Natural killer cell (primary cell): ENCODE data around the gene SYPL1. TPM values are rescaled to one million over a fixed set of nuclear protein-coding genes. Genes with fewer than 3 reads are reported as not detected.

Experiments
- ATAC-seq, 3 donors: fragments of 150-1000 bp in 2 of 3; fragments of 200-7000 bp in 1 of 3; cut with Tn5 transposase; 1 replicate in 1 of 3; 2 replicates in 2 of 3; pipeline ENCODE4 v1.10.0; 2021; ENCODE audit warnings: mild to moderate bottlenecking in 2 of 3, moderate library complexity in 2 of 3
- DNase-seq, 2 donors: peaks; one replicate each; pipeline versions ENCODE4 v3.0.0 to v3.0.0-alpha.2; 2013 to 2021; ENCODE audit warnings: mixed read lengths in 1 of 2
- H3K27ac ChIP-seq: one replicate; pipeline ENCODE4 v1.5.1; 2013; ENCODE audit warnings: mild to moderate bottlenecking, low read length
- H3K27me3 ChIP-seq: one replicate; pipeline ENCODE4 v1.6.1; 2013; ENCODE audit warnings: low read length; ENCODE audit not compliant: control insufficient read depth, insufficient read depth
- H3K36me3 ChIP-seq: one replicate; pipeline ENCODE4 v1.6.1; 2013; ENCODE audit warnings: low read length; ENCODE audit not compliant: control insufficient read depth, insufficient read depth
- H3K4me1 ChIP-seq: one replicate; pipeline ENCODE4 v1.6.1; 2013; ENCODE audit warnings: low read length; ENCODE audit not compliant: control insufficient read depth, insufficient read depth
- H3K4me3 ChIP-seq: one replicate; pipeline ENCODE4 v1.5.1; 2013; ENCODE audit warnings: low read length
- H3K9me3 ChIP-seq: one replicate; pipeline ENCODE4 v1.6.1; 2013; ENCODE audit warnings: low read length; ENCODE audit not compliant: control insufficient read depth, insufficient read depth
- H3K27ac Mint-ChIP-seq, 2 donors: one replicate each; pipeline ENCODE4 v1.8.0; 2022; ENCODE audit warnings: mild to moderate bottlenecking in 2 of 2, mixed read lengths in 2 of 2, moderate library complexity in 1 of 2
- H3K27me3 Mint-ChIP-seq, 2 donors: one replicate each; pipeline ENCODE4 v1.8.0; 2022; ENCODE audit warnings: low read depth in 2 of 2, mixed read lengths in 2 of 2
- H3K36me3 Mint-ChIP-seq: one replicate; pipeline ENCODE4 v1.8.0; 2022; ENCODE audit warnings: mixed read lengths
- H3K4me1 Mint-ChIP-seq, 2 donors: one replicate each; pipeline ENCODE4 v1.8.0; 2022; ENCODE audit warnings: mixed read lengths in 2 of 2
- H3K4me3 Mint-ChIP-seq: one replicate; pipeline ENCODE4 v1.8.0; 2022; ENCODE audit warnings: mild to moderate bottlenecking, moderate library complexity, mixed read lengths
- H3K9me3 Mint-ChIP-seq, 2 donors: one replicate each; pipeline ENCODE4 v1.8.0; 2022; ENCODE audit warnings: mixed read lengths in 2 of 2
- WGBS: methylation state at CpG from one replicate; pipeline ENCODE4 v1.1.7; 2013; ENCODE audit warnings: missing lambda C conversion rate; ENCODE audit not compliant: insufficient coverage; 5-methylcytosine and 5-hydroxymethylcytosine counted together
- intact Hi-C: fragments of 100-400 bp; cut with micrococcal nuclease; formaldehyde crosslinking; loops from one replicate; pipeline ENCODE4 v1.14.2; 2022
- total RNA-seq, 4 donors: library from RNA; stranded (reverse); fragments of 120-200 nt in 1 of 4; gene quantifications; one replicate each; pipeline versions ENCODE4 v1.2.3 to v1.2.4, GENCODE V29; 2013 to 2022
- TF ChIP-seq, protein P1 (sequence below): fragments of 200-600 bp; IDR thresholded peaks from one replicate; pipeline ENCODE4 v1.8.0; 2022; ENCODE audit warnings: antibody characterized with exemption

SYPL1 gene
- total RNA-seq, 3 donors from 2014 or later (not counting 1 experiment from before 2014, with no cell fraction given) = 13.1 to 22.2 (median 14.9) TPM

DNA sequence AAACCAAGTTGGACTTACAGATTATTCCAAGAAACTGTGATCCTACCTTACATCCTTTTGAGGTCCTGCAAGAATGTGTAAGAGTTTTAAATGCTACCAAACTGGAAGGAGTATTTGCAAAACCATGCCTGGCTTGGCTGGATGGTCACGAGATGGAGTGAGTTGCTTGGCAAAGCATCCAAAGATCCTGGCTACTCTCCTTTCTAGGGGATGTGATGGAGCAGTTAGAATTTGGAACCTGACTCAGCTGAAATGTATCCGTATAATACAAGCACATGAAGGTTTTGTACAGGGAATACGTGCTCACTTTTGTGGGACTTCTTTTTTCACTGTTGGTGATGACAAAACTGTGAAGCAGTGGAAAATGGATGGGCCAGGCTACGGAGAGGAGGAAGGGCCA, 13.3 kb upstream of the SYPL1 start:
- intact Hi-C loops = no loop called here
- WGBS = 93% methylated on average over 4 of the region's 4 CpGs
- Histone ChIP-seq H3K27ac (no peak overlapping the region), H3K27me3 (no peaks in the 10 kb centered on the region), H3K9me3 (no peaks in the 10 kb centered on the region), H3K4me3 (no peak overlapping the region), H3K4me1 (no peaks in the 10 kb centered on the region), H3K36me3 (no peaks in the 10 kb centered on the region)
- Mint-ChIP-seq H3K4me1 (peaks cover 0 to 5% of the 10 kb centered on the region in 2 donors), H3K27ac (no peak overlapping the region), H3K36me3 (no peaks in the 10 kb centered on the region), H3K4me3 (no peak overlapping the region), H3K9me3 (no peaks in the 10 kb centered on the region), H3K27me3 (peaks cover 26 to 34% of the 10 kb centered on the region in 2 donors)
- ATAC-seq (no peak), DNase-seq (no peak)
- TF ChIP-seq, protein P1, sequence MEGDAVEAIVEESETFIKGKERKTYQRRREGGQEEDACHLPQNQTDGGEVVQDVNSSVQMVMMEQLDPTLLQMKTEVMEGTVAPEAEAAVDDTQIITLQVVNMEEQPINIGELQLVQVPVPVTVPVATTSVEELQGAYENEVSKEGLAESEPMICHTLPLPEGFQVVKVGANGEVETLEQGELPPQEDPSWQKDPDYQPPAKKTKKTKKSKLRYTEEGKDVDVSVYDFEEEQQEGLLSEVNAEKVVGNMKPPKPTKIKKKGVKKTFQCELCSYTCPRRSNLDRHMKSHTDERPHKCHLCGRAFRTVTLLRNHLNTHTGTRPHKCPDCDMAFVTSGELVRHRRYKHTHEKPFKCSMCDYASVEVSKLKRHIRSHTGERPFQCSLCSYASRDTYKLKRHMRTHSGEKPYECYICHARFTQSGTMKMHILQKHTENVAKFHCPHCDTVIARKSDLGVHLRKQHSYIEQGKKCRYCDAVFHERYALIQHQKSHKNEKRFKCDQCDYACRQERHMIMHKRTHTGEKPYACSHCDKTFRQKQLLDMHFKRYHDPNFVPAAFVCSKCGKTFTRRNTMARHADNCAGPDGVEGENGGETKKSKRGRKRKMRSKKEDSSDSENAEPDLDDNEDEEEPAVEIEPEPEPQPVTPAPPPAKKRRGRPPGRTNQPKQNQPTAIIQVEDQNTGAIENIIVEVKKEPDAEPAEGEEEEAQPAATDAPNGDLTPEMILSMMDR = no peak

DNA sequence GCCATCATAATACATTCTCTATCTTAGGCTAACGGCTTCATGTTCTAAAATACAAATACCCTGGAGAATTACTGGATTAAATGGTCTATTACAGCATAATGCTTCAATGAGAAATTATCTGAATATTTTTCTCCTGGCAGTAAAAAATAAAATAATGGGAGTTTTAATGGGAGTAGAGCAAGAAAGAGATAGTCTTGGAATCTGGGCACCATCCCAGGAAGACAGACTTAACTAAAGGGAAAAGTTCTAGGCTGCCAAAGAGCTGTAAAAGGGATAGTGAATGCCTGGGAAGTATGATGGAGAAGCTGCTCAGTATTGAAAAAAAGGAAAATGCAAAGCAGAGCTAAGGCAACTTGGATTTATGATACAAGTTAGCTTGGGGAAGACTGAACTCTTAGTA, 12.1 kb upstream of the SYPL1 start:
- no peak overlapping the region for H3K4me3 Mint-ChIP-seq

DNA sequence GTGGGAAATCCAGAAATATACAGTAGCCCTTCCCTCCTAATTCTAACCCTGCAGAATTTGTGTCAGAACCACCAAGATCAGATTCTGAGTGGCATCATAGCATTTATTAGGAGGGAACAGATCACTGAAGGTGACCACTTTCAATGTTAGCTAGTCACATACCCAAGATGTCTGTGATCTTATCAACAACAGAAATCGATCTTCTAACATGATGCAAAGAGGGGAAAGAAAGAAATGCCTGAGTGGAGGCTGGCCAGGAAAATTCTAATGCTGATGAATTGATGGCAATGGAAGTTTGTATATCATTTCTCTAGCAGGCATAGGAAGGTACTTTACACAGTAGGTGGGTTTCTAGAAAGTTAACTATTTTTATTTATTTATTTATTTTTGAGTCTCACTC, 10.6 kb upstream of the SYPL1 start:
- H3K27me3 Mint-ChIP-seq = peaks cover 18 to 26% of the 10 kb centered on the region in 2 donors
- H3K27ac Mint-ChIP-seq = no peak overlapping the region
- ATAC-seq = no peak
- 67% methylated on average over 1 of the region's 1 CpG for WGBS
- H3K4me3 ChIP-seq = no peak overlapping the region
- no peak for DNase-seq
- peaks cover 0 to 5% of the 10 kb centered on the region in 2 donors for H3K4me1 Mint-ChIP-seq
- TF ChIP-seq, protein P1 = no peak
- no peaks in the 10 kb centered on the region for H3K36me3 Mint-ChIP-seq
- intact Hi-C loops = no loop called here
- no peak overlapping the region for H3K4me3 Mint-ChIP-seq
- H3K9me3 ChIP-seq = no peaks in the 10 kb centered on the region
- H3K27ac ChIP-seq = no peak overlapping the region
- no peaks in the 10 kb centered on the region for H3K36me3 ChIP-seq
- H3K27me3 ChIP-seq = no peaks in the 10 kb centered on the region
- no peaks in the 10 kb centered on the region for H3K9me3 Mint-ChIP-seq
- no peaks in the 10 kb centered on the region for H3K4me1 ChIP-seq

More for the DNA sequence above, 12.1 kb upstream of the SYPL1 start:
- DNase-seq (no peak), ATAC-seq (no peak)
- no peaks in the 10 kb centered on the region for H3K36me3 Mint-ChIP-seq
- no peaks in the 10 kb centered on the region for H3K9me3 ChIP-seq
- TF ChIP-seq, protein P1 = no peak
- H3K4me1 Mint-ChIP-seq = peaks cover 0 to 5% of the 10 kb centered on the region in 2 donors
- H3K27me3 Mint-ChIP-seq = peaks cover 22 to 30% of the 10 kb centered on the region in 2 donors
- H3K9me3 Mint-ChIP-seq = no peaks in the 10 kb centered on the region
- no peaks in the 10 kb centered on the region for H3K4me1 ChIP-seq
- H3K27ac ChIP-seq = no peak overlapping the region
- no peaks in the 10 kb centered on the region for H3K27me3 ChIP-seq
- H3K36me3 ChIP-seq = no peaks in the 10 kb centered on the region
- intact Hi-C loops = no loop called here
- H3K27ac Mint-ChIP-seq = no peak overlapping the region
- no peak overlapping the region for H3K4me3 ChIP-seq
- 100% methylated on average over 1 of the region's 1 CpG for WGBS

DNA sequence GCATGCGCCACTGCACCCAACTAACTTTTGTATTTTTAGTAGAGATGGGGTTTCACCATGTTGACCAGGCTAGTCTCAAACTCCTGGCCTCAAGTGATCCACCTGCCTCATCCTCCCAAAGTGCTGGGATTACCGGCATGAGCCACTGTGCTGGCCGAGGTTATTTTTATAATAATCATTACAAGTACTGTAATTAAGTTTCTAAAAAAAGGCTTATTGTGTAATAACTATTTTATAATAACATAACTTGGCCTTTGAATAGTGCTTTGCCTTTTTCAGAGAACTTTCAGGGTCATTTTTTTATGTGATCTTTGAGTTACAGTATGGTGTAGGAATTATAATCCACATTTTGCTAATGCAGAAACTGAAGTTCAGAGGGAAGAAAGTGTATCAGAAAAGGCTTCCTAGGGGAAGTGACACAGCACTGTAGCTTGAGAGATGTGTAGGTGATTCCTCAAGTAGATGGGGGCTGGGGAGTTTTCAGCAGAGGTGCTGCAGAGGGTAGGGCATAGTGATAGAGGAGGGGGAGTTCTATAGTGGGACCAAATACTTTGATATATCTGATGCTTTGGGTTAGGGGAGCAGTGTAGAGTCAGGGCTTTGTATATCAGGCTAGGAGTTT, 9.2 kb upstream of the SYPL1 start:
- Mint-ChIP-seq H3K27me3 (peaks cover 21 to 26% of the 10 kb centered on the region in 2 donors), H3K9me3 (no peaks in the 10 kb centered on the region), H3K36me3 (no peaks in the 10 kb centered on the region), H3K27ac (no peak overlapping the region), H3K4me1 (peaks cover 0 to 2% of the 10 kb centered on the region in 2 donors), H3K4me3 (no peak overlapping the region)
- intact Hi-C loops = no loop called here
- no peaks in the 10 kb centered on the region for H3K27me3 ChIP-seq
- no peak overlapping the region for H3K4me3 ChIP-seq
- DNase-seq = no peak
- no peak overlapping the region for H3K27ac ChIP-seq
- TF ChIP-seq, protein P1 = no peak
- 100% methylated on average over 1 of the region's 3 CpGs for WGBS
- no peaks in the 10 kb centered on the region for H3K4me1 ChIP-seq
- H3K9me3 ChIP-seq = no peaks in the 10 kb centered on the region
- ATAC-seq = no peak
- no peaks in the 10 kb centered on the region for H3K36me3 ChIP-seq
